T follicular helper cell (primary cell): ENCODE measurements around the gene MEF2D.

Experiments used
- DNase-seq: peaks from one replicate; pipeline ENCODE4 v3.0.0-alpha.2; 2020; ENCODE audit warnings: low read depth

The MEF2D gene

GRCh38 chr1:156428746-156429288 is 71.8 kb downstream of the MEF2D start:
- DNase-seq = no peak

- no peak for DNase-seq
Observed at GRCh38 chr1:156427957-156428356, 72.6 kb downstream of the MEF2D start.

- no peak for DNase-seq
Observed at GRCh38 chr1:156425943-156426342, 74.6 kb downstream of the MEF2D start.

- no peak for DNase-seq
Observed at GRCh38 chr1:156424806-156425432, 75.7 kb downstream of the MEF2D start.

GRCh38 chr1:156423422-156424352 is 76.9 kb downstream of the MEF2D start:
- DNase-seq = no peak

GRCh38 chr1:156422602-156423091 is 77.9 kb downstream of the MEF2D start:
- no peak for DNase-seq

GRCh38 chr1:156421939-156422601 is 78.5 kb downstream of the MEF2D start:
- no peak for DNase-seq

GRCh38 chr1:156421062-156421938 is 79.3 kb downstream of the MEF2D start:
- peak; percentile 37 for DNase-seq

- DNase-seq = no peak
Observed at GRCh38 chr1:156420205-156421061, 80.1 kb downstream of the MEF2D start.

- DNase-seq = no peak
Observed at GRCh38 chr1:156419854-156420204, 80.7 kb downstream of the MEF2D start.

GRCh38 chr1:156418416-156419070 is 82.0 kb downstream of the MEF2D start:
- no peak for DNase-seq

- DNase-seq = no peak
Observed at GRCh38 chr1:156417401-156418020, 83.1 kb downstream of the MEF2D start.

- DNase-seq = no peak
Observed at GRCh38 chr1:156416993-156417392, 83.6 kb downstream of the MEF2D start.

GRCh38 chr1:156414461-156415064 is 86.0 kb downstream of the MEF2D start:
- no peak for DNase-seq
